Endothelial cell of umbilical vein (primary cell): Measurements from ENCODE around the gene FAM98C. TPM values are rescaled to one million over a fixed set of nuclear protein-coding genes. Genes with fewer than 3 reads are reported as not detected.

ENCODE experiments used
- BruUV-seq: library from RNA; stranded (reverse); fragments of 400-500 nt; replicated peaks from 2 replicates; lab custom pipeline; 2021; lab: Mats Ljungman, UMichigan
- CTCF ChIA-PET: fragments of 300-600, 350-600 bp; sonication (Branson Sonifier 250); formaldehyde crosslinking; loops from one replicate; lab custom pipeline; 2021; ENCODE audit warnings: antibody characterized with exemption, inconsistent platforms; lab: Charles Lee
- POLR2A ChIA-PET: fragments of 300-600, 350-600 bp; sonication (Branson Sonifier 250); formaldehyde crosslinking; loops from one replicate; lab custom pipeline; 2021; ENCODE audit warnings: antibody characterized with exemption, inconsistent platforms; lab: Charles Lee
- DNase-seq: peaks from one replicate; pipeline ENCODE4 v3.0.0-alpha.2; 2011; ENCODE audit warnings: low read depth, low spot score
- FAIRE-seq: peaks from 2 replicates; lab custom pipeline; 2011; peaks lifted over from hg19 to GRCh38; lab: Jason Lieb, UNC
- H2AFZ ChIP-seq: 2 replicates; pipeline ENCODE4 v1.6.0; 2012; ENCODE audit warnings: low read depth, low read length, control low read depth, inconsistent platforms
- H3K27ac ChIP-seq: 2 replicates; pipeline ENCODE4 v1.5.1; 2011; ENCODE audit warnings: low read depth, mild to moderate bottlenecking, control low read depth, low read length, moderate library complexity; ENCODE audit not compliant: insufficient read depth
- H3K27me3 ChIP-seq, 2 experiments: 2 replicates each; pipeline versions ENCODE4 v1.6.0 to v1.6.1; 2011; ENCODE audit warnings: low read length in 2 of 2, mixed read lengths in 1 of 2; ENCODE audit not compliant: control insufficient read depth in 2 of 2, insufficient read depth in 2 of 2
- H3K36me3 ChIP-seq, 2 experiments: 2 replicates in 1 of 2; 3 replicates in 1 of 2; pipeline ENCODE4 v1.5.1; 2011; ENCODE audit warnings: low read length in 2 of 2, mild to moderate bottlenecking in 1 of 2, moderate library complexity in 1 of 2; ENCODE audit not compliant: control insufficient read depth in 2 of 2, insufficient read depth in 2 of 2; ENCODE audit errors: extremely low read depth in 1 of 2
- H3K4me1 ChIP-seq: 3 replicates; pipeline ENCODE4 v1.5.1; 2011; ENCODE audit warnings: mild to moderate bottlenecking, low read length; ENCODE audit not compliant: control insufficient read depth, insufficient read depth; ENCODE audit errors: extremely low read depth
- H3K4me2 ChIP-seq: 2 replicates; pipeline ENCODE4 v1.6.1; 2011; ENCODE audit warnings: low read length, control low read depth, mixed read lengths; ENCODE audit not compliant: insufficient read depth
- H3K4me3 ChIP-seq, 3 experiments: fragments of 200-600 bp in 1 of 3; sonication (generic), shearing (Covaris generic) in 1 of 3; replicated peaks in 1 of 3; 2 replicates each; pipeline ENCODE4 v1.5.1; 2011 to 2016; ENCODE audit warnings: control low read depth in 3 of 3, low read length in 3 of 3, mild to moderate bottlenecking in 2 of 3, inconsistent platforms in 1 of 3, low read depth in 1 of 3, moderate library complexity in 1 of 3; ENCODE audit not compliant: insufficient read depth in 1 of 3
- H3K79me2 ChIP-seq: 2 replicates; pipeline ENCODE4 v1.6.0; 2012; ENCODE audit warnings: low read length, inconsistent platforms; ENCODE audit not compliant: control insufficient read depth, insufficient read depth
- H3K9ac ChIP-seq: replicated peaks from 2 replicates; pipeline ENCODE3; 2011; ENCODE audit warnings: low read length, control low read depth; ENCODE audit not compliant: insufficient read depth; ENCODE audit errors: extremely low read depth
- H3K9me1 ChIP-seq: replicated peaks from 3 replicates; pipeline ENCODE4 v1.6.0; 2011; ENCODE audit warnings: mild to moderate bottlenecking, low read length; ENCODE audit not compliant: control insufficient read depth, insufficient read depth; ENCODE audit errors: extremely low read depth
- H3K9me3 ChIP-seq: replicated peaks from 2 replicates; pipeline ENCODE4 v1.5.1; 2012; ENCODE audit warnings: low read length, inconsistent platforms; ENCODE audit not compliant: control insufficient read depth, insufficient read depth
- H4K20me1 ChIP-seq: replicated peaks from 2 replicates; pipeline ENCODE3; 2011; ENCODE audit warnings: mild to moderate bottlenecking, low read length; ENCODE audit not compliant: control insufficient read depth, insufficient read depth; ENCODE audit errors: extremely low read depth
- EZH2 ChIP-seq: IDR thresholded peaks from 2 replicates; pipeline ENCODE4 v1.6.1; 2012; ENCODE audit warnings: borderline replicate concordance, low read depth, mild to moderate bottlenecking, moderate library complexity, low read length, inconsistent platforms; ENCODE audit not compliant: severe bottlenecking
- FOS ChIP-seq: IDR thresholded peaks from 2 replicates; pipeline ENCODE4 v1.6.1; 2011; ENCODE audit warnings: mild to moderate bottlenecking, low read length, moderate library complexity, borderline replicate concordance; ENCODE audit not compliant: insufficient read depth
- GATA2 ChIP-seq: IDR thresholded peaks from 2 replicates; pipeline ENCODE4 v1.7.0; 2011; ENCODE audit warnings: low read depth, mild to moderate bottlenecking, moderate library complexity, mixed read lengths, low read length; ENCODE audit not compliant: insufficient read length, insufficient read depth
- JUN ChIP-seq: IDR thresholded peaks from 2 replicates; pipeline ENCODE4 v1.6.1; 2011; ENCODE audit warnings: borderline replicate concordance, low read depth; ENCODE audit not compliant: insufficient read length, insufficient read depth
- MYC ChIP-seq: IDR thresholded peaks from one replicate; pipeline ENCODE4 v1.6.1; 2011; ENCODE audit warnings: mild to moderate bottlenecking, low read depth, low read length
- POLR2A ChIP-seq: IDR thresholded peaks from 2 replicates; pipeline ENCODE4 v1.6.1; 2012; ENCODE audit warnings: low read depth, mild to moderate bottlenecking, control low read depth, low read length
- POLR2AphosphoS5 ChIP-seq: IDR thresholded peaks from 2 replicates; pipeline ENCODE4 v1.6.1; 2012; ENCODE audit warnings: low read depth, mild to moderate bottlenecking, control low read depth, low read length, moderate library complexity; ENCODE audit not compliant: insufficient read depth
- dilution Hi-C: fragments of 300-500 bp; cut with MboI; formaldehyde crosslinking; loops from one replicate; pipeline ENCODE4 v1.15.0; 2019; ENCODE audit warnings: low sequenced_read_pairs; ENCODE audit not compliant: extremely low pct_ligation_motif_present
- intact Hi-C: fragments of 100-400 bp; cut with micrococcal nuclease; formaldehyde crosslinking; loops from one replicate; pipeline ENCODE4 v1.10.0; 2022
- polyA plus RNA-seq, 4 experiments: library from polyadenylated mRNA; depleted of rRNA in 3 of 4; stranded (reverse) in 3 of 4; unstranded in 1 of 4; fragments of >200 nt; gene quantifications; 2 replicates each; pipeline versions ENCODE4 v1.2.1 to v1.2.3, GENCODE V29; 2011 to 2012; ENCODE audit warnings: missing spikeins in 1 of 4
- total RNA-seq: library from RNA; stranded (reverse); gene quantifications from 2 replicates; pipeline ENCODE4 v1.2.3, GENCODE V29; 2021
- TF ChIP-seq, protein P1 (sequence below), 2 donors: IDR thresholded peaks; 1 replicate in 1 of 2; 2 replicates in 1 of 2; pipeline ENCODE4 v1.5.1; 2011; ENCODE audit warnings: low read length in 2 of 2, mild to moderate bottlenecking in 2 of 2, moderate library complexity in 2 of 2, control low read depth in 1 of 2, inconsistent platforms in 1 of 2, low read depth in 1 of 2; ENCODE audit not compliant: insufficient read depth in 1 of 2; ENCODE audit errors: extremely low read depth in 1 of 2
- TF ChIP-seq, protein P2 (sequence below): IDR thresholded peaks from 2 replicates; pipeline ENCODE4 v1.6.1; 2011; ENCODE audit not compliant: insufficient read depth, insufficient read length

Gene FAM98C
- total and polyA plus RNA-seq, 2 donors (not counting 3 experiments of a cell fraction or from before 2014, with no cell fraction given): 12.6 to 13.0 TPM

DNA sequence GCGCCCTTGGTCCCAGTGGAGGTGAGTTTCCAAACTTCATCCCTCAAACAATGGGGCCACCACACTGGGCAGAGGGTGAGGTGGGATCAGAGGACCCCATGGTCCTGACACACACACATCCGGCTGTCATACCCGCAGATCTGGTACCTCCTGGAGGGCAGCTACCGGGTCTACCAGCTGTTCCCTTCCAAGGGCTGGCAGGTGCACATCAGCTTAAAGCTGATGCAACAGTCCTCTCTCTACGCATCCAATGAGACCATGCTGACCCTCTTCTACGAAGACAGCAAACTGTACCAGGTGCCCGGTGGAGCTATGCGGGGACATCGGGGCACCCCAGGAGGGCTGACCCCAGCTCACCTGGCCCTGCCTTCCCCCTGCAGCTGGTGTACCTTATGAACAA lies 42.5 kb upstream of the FAM98C start:
- POLR2A ChIA-PET: no interaction called here
- H3K4me1 ChIP-seq: peaks cover 3% of the 10 kb centered on the region
- peaks cover 13 to 14% of the 10 kb centered on the region in 2 experiments for H3K27me3 ChIP-seq
- no peak overlapping the region for H3K9ac ChIP-seq
- no peaks in the 10 kb centered on the region for H3K9me3 ChIP-seq
- H3K9me1 ChIP-seq: no peaks in the 10 kb centered on the region
- no peaks in the 10 kb centered on the region for H3K36me3 ChIP-seq
- intact Hi-C loops: no loop called here
- no peaks in the 10 kb centered on the region for H3K79me2 ChIP-seq
- CTCF ChIA-PET: interaction anchor here (1.9 kb wide), 1 partner anchor 14 kb away, joined by 4 read pairs; the partner anchor contains the start of gene PSMD8
- FAIRE-seq: no peak
- H3K27ac ChIP-seq: no peak overlapping the region
- no peak for DNase-seq
- no TSS peak for BruUV-seq
- no peak overlapping the region for H3K4me3 ChIP-seq
- H2AFZ ChIP-seq: no peak overlapping the region
- dilution Hi-C loops: no loop called here
- no peak overlapping the region for H3K4me2 ChIP-seq
- TF ChIP-seq POLR2A (no peak), POLR2AphosphoS5 (no peak), MYC (no peak), JUN (no peak), EZH2 (no peak), GATA2 (no peak), FOS (no peak)
- TF ChIP-seq, protein P1, sequence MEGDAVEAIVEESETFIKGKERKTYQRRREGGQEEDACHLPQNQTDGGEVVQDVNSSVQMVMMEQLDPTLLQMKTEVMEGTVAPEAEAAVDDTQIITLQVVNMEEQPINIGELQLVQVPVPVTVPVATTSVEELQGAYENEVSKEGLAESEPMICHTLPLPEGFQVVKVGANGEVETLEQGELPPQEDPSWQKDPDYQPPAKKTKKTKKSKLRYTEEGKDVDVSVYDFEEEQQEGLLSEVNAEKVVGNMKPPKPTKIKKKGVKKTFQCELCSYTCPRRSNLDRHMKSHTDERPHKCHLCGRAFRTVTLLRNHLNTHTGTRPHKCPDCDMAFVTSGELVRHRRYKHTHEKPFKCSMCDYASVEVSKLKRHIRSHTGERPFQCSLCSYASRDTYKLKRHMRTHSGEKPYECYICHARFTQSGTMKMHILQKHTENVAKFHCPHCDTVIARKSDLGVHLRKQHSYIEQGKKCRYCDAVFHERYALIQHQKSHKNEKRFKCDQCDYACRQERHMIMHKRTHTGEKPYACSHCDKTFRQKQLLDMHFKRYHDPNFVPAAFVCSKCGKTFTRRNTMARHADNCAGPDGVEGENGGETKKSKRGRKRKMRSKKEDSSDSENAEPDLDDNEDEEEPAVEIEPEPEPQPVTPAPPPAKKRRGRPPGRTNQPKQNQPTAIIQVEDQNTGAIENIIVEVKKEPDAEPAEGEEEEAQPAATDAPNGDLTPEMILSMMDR (IDR thresholded peaks at IDR 0.05; ENCODE audit: extremely low read depth in 1 of 2, insufficient read depth in 1 of 2, low read depth in 1 of 2, low read length in 2 of 2): no peak
- TF ChIP-seq, protein P2, sequence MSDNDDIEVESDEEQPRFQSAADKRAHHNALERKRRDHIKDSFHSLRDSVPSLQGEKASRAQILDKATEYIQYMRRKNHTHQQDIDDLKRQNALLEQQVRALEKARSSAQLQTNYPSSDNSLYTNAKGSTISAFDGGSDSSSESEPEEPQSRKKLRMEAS: no peak
- no peaks in the 10 kb centered on the region for H4K20me1 ChIP-seq
